ENCODE results near the gene TUBB1.
A peak's percentile ranks its signal among the peaks of the same experiment; 100 is the strongest.

Gene TUBB1

DNA sequence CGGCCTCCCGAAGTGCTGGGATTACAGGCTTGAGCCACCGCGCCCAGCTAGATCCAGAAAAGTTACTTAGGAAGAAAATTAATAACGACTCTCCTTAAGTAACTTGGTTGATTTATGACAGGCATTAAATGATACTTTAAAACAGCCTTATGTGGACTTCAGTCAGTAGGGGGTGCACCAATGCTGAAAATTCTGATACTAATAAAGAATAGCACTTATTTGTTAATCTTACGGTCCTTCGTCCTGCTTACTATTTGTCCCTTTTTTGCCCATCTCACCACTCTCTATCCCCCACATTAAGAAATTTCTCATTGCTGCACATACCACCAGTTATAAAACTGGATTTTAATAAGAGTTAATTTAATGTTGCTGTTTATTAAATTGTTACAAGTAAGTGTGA lies 36.1 kb downstream of the TUBB1 start:
- Histone ChIP-seq H3K79me2 (ENCODE audit: insufficient read depth, low read length) (no peaks in the 10 kb centered on the region), H3K4me3 (ENCODE audit: insufficient read depth, low read length, poor library complexity, severe bottlenecking) (no peak overlapping the region), H3K27ac (ENCODE audit: low read depth, low read length) (no peak overlapping the region), H4K20me1 (ENCODE audit: low read depth, low read length) (no peaks in the 10 kb centered on the region), H3K9me3 (ENCODE audit: insufficient read depth, low read length) (no peaks in the 10 kb centered on the region), H3K36me3 (ENCODE audit: low read length) (no peaks in the 10 kb centered on the region), H3K27me3 (ENCODE audit: low read length) (no peaks in the 10 kb centered on the region), H3K9ac (ENCODE audit: low read length) (no peak overlapping the region), H2AFZ (ENCODE audit: low read depth, low read length, severe bottlenecking) (no peak overlapping the region), H3K4me2 (ENCODE audit: low read depth, low read length, poor library complexity, severe bottlenecking) (no peak overlapping the region), H3K9me2 (replicated peaks; ENCODE audit: insufficient read depth, low read length) (no peaks in the 10 kb centered on the region), H3F3A (ENCODE audit: insufficient read depth) (no peaks in the 10 kb centered on the region; the same call in 1 of the 2 replicates)
- TF ChIP-seq EZH2phosphoT487 (conservative IDR thresholded peaks at IDR 0.05; ENCODE audit: low read length) = no peak
- TF ChIP-seq, protein P1, sequence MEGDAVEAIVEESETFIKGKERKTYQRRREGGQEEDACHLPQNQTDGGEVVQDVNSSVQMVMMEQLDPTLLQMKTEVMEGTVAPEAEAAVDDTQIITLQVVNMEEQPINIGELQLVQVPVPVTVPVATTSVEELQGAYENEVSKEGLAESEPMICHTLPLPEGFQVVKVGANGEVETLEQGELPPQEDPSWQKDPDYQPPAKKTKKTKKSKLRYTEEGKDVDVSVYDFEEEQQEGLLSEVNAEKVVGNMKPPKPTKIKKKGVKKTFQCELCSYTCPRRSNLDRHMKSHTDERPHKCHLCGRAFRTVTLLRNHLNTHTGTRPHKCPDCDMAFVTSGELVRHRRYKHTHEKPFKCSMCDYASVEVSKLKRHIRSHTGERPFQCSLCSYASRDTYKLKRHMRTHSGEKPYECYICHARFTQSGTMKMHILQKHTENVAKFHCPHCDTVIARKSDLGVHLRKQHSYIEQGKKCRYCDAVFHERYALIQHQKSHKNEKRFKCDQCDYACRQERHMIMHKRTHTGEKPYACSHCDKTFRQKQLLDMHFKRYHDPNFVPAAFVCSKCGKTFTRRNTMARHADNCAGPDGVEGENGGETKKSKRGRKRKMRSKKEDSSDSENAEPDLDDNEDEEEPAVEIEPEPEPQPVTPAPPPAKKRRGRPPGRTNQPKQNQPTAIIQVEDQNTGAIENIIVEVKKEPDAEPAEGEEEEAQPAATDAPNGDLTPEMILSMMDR (IDR thresholded peaks at IDR 0.05; ENCODE audit: insufficient read depth, low read length, poor library complexity, severe bottlenecking) = peak; percentile 18

DNA sequence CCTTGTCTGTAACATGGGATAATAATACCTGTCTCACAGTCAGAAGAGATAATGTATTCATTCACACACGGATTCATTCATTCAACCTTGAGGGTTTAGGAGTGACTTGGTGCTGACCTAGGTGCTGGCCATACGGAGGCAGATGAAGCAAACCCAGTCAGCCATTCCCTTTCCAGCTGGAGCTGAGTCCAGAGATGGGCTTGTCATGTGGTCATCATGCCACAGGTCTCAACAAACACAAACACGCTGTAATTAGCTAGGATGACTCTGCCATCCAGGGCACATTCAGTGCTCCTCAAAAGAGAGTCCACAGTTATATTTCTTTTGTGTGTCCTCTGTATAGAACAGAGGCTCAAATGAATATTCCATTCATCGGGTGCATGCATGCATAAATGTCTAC lies 42.9 kb downstream of the TUBB1 start:
- no peaks in the 10 kb centered on the region for H3K79me2 ChIP-seq (ENCODE audit: insufficient read depth, low read length)
- H4K20me1 ChIP-seq (ENCODE audit: low read depth, low read length) = no peaks in the 10 kb centered on the region
- no peaks in the 10 kb centered on the region for H3K36me3 ChIP-seq (ENCODE audit: low read length)
- H3K27me3 ChIP-seq (ENCODE audit: low read length) = 0 out of 2 replicates have a peak, but pooled peaks cover 3% of the 10 kb centered on the region
- H3K9me3 ChIP-seq (ENCODE audit: insufficient read depth, low read length) = no peaks in the 10 kb centered on the region
- no peak overlapping the region for H3K27ac ChIP-seq (ENCODE audit: low read depth, low read length)
- H2AFZ ChIP-seq (ENCODE audit: low read depth, low read length, severe bottlenecking) = no peak overlapping the region
- no peak for TF ChIP-seq EZH2phosphoT487 (conservative IDR thresholded peaks at IDR 0.05; ENCODE audit: low read length)
- TF ChIP-seq, protein P1 (IDR thresholded peaks at IDR 0.05; ENCODE audit: insufficient read depth, low read length, poor library complexity, severe bottlenecking) = no peak
- H3F3A ChIP-seq (ENCODE audit: insufficient read depth) = no peaks in the 10 kb centered on the region
- no peak overlapping the region for H3K4me3 ChIP-seq (ENCODE audit: insufficient read depth, low read length, poor library complexity, severe bottlenecking)
- no peak overlapping the region for H3K9ac ChIP-seq (ENCODE audit: low read length)
- H3K4me2 ChIP-seq (ENCODE audit: low read depth, low read length, poor library complexity, severe bottlenecking) = no peak overlapping the region
- no peaks in the 10 kb centered on the region for H3K9me2 ChIP-seq (replicated peaks; ENCODE audit: insufficient read depth, low read length)

DNA sequence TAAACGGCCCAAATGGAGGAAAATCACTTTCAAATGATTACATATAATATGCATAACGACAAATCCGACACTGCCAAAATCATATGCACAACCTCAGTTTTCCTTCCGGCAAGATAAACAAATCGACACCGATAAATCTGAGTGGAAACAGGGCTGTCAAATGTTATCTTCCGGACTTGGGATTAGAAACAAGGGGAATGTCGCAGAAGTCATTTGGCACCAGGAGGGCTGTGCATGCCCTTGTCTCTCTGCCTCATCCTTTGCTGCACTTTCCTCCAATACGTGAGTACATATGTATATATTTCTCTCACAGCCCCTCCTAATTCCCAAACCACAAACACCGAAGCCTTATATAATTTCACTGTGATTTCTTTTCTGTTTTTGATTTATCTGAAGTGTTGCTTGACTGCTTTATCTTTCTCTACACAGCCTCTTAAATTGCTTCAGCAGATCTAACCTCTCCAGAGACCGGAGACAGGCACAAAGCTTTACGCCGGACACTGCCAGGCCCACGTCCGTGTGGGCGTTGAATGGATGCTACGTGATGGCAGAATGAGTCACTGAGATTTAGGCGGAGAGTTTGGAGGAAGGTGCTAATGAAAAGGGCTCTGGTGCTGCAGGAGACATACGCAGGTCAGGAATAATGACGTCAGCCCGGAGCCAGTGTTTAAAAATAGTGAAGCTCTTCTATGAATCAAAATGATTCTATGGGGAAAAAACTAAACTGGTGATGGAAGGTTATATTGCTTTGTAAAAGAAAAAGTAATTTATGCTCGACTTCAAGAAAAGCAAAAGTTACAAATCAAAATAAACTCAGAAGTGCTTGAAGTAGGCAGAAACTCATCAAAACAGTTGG lies 44.4 kb downstream of the TUBB1 start:
- Histone ChIP-seq H3K36me3 (ENCODE audit: low read length) (no peaks in the 10 kb centered on the region), H3K4me2 (ENCODE audit: low read depth, low read length, poor library complexity, severe bottlenecking) (no peak overlapping the region), H3F3A (ENCODE audit: insufficient read depth) (no peaks in the 10 kb centered on the region), H3K4me3 (ENCODE audit: insufficient read depth, low read length, poor library complexity, severe bottlenecking) (no peak overlapping the region), H3K79me2 (ENCODE audit: insufficient read depth, low read length) (no peaks in the 10 kb centered on the region), H2AFZ (ENCODE audit: low read depth, low read length, severe bottlenecking) (no peak overlapping the region), H3K9me3 (ENCODE audit: insufficient read depth, low read length) (no peaks in the 10 kb centered on the region), H3K9ac (ENCODE audit: low read length) (no peak overlapping the region), H3K27ac (ENCODE audit: low read depth, low read length) (no peak overlapping the region), H4K20me1 (ENCODE audit: low read depth, low read length) (no peaks in the 10 kb centered on the region), H3K27me3 (ENCODE audit: low read length) (0 out of 2 replicates have a peak, but pooled peaks cover 3% of the 10 kb centered on the region), H3K9me2 (replicated peaks; ENCODE audit: insufficient read depth, low read length) (no peaks in the 10 kb centered on the region)
- TF ChIP-seq EZH2phosphoT487 (conservative IDR thresholded peaks at IDR 0.05; ENCODE audit: low read length) = no peak
- TF ChIP-seq, protein P1 (IDR thresholded peaks at IDR 0.05; ENCODE audit: insufficient read depth, low read length, poor library complexity, severe bottlenecking) = no peak

Measured in SU-DHL-6 (cell line).